Thoracic aorta (tissue), 2 donors: ENCODE measurements around the gene LRP6. TPM values are rescaled to one million over a fixed set of nuclear protein-coding genes. Genes with fewer than 3 reads are reported as not detected.

ENCODE experiments used
- ATAC-seq: fragments of 150-250 bp; one replicate; pipeline ENCODE4 v1.8.0; 2017; ENCODE audit warnings: low read depth; ENCODE audit not compliant: insufficient number of reproducible peaks, low FRiP score
- DNase-seq: peaks from one replicate; pipeline ENCODE4 v3.0.0-alpha.2; 2020; ENCODE audit warnings: low spot score
- H3K27ac ChIP-seq, 2 donors: fragments of 200-600 bp; sonication (generic); 1 replicate in 1 of 2; 2 replicates in 1 of 2; pipeline ENCODE4 v1.5.1; 2016; ENCODE audit warnings: mild to moderate bottlenecking in 2 of 2, moderate library complexity in 2 of 2
- H3K27me3 ChIP-seq: fragments of 200-600 bp; sonication (generic); replicated peaks from 2 replicates; pipeline ENCODE4 v1.6.0; 2016; ENCODE audit warnings: mild to moderate bottlenecking; ENCODE audit not compliant: insufficient read depth
- H3K36me3 ChIP-seq: fragments of 200-600 bp; sonication (generic); one replicate; pipeline ENCODE4 v1.5.1; 2016
- H3K4me1 ChIP-seq, 2 donors: fragments of 200-600 bp; sonication (generic); 1 replicate in 1 of 2; 2 replicates in 1 of 2; pipeline versions ENCODE4 v1.5.1 to v1.6.0; 2016; ENCODE audit warnings: low read depth in 2 of 2, mild to moderate bottlenecking in 1 of 2; ENCODE audit not compliant: control insufficient read depth in 1 of 2
- H3K4me3 ChIP-seq: fragments of 200-600 bp; sonication (generic); 2 replicates; pipeline ENCODE4 v1.5.1; 2016; ENCODE audit warnings: mild to moderate bottlenecking
- H3K9me3 ChIP-seq: fragments of 200-600 bp; sonication (generic); 2 replicates; pipeline ENCODE4 v1.5.1; 2016
- CTCF ChIP-seq: fragments of 200-600 bp; sonication (generic); IDR thresholded peaks from one replicate; pipeline ENCODE4 v1.5.1; 2019; ENCODE audit warnings: antibody characterized with exemption
- total RNA-seq, 2 donors: library from RNA; depleted of rRNA; stranded (reverse); fragments of >200 nt; gene quantifications; one replicate each; pipeline versions ENCODE4 v1.1.0 to v1.2.3, GENCODE V29; 2016

The LRP6 gene
- total RNA-seq, 2 donors from 2014 or later: 39.9 to 41.5 TPM

- peaks cover 0 to 12% of the 10 kb centered on the region in 2 donors for H3K4me1 ChIP-seq
- H3K27me3 ChIP-seq: no peaks in the 10 kb centered on the region
- no peak overlapping the region for H3K4me3 ChIP-seq
- ATAC-seq (no peak), DNase-seq (no peak)
- H3K27ac ChIP-seq: no peak overlapping the region
- TF ChIP-seq CTCF: no peak
- no peaks in the 10 kb centered on the region for H3K36me3 ChIP-seq
- H3K9me3 ChIP-seq: no peaks in the 10 kb centered on the region
These were observed 6.6 kb upstream of the LRP6 start for GRCh38 chr12:12273291-12273957.

- Histone ChIP-seq H3K27ac (no peak overlapping the region), H3K27me3 (no peaks in the 10 kb centered on the region), H3K36me3 (no peaks in the 10 kb centered on the region), H3K4me1 (peaks cover 0 to 13% of the 10 kb centered on the region in 2 donors), H3K4me3 (no peak overlapping the region), H3K9me3 (no peaks in the 10 kb centered on the region)
- ATAC-seq (no peak), DNase-seq (no peak)
- TF ChIP-seq CTCF: no peak
These were observed 6.0 kb upstream of the LRP6 start for GRCh38 chr12:12272869-12273268.

- no peak for DNase-seq
- ATAC-seq: no peak
- Histone ChIP-seq H3K36me3 (no peaks in the 10 kb centered on the region), H3K4me3 (no peak overlapping the region), H3K4me1 (peaks cover 0 to 19% of the 10 kb centered on the region in 2 donors), H3K9me3 (no peaks in the 10 kb centered on the region), H3K27ac (no peak overlapping the region), H3K27me3 (no peaks in the 10 kb centered on the region)
- TF ChIP-seq CTCF: no peak
These were observed 3.4 kb upstream of the LRP6 start for GRCh38 chr12:12270226-12270625.

GRCh38 chr12:12267742-12268200 is 927 bp upstream of the LRP6 start:
- H3K4me1 ChIP-seq: peaks cover 7 to 31% of the 10 kb centered on the region in 2 donors
- no peaks in the 10 kb centered on the region for H3K36me3 ChIP-seq
- DNase-seq: no peak
- peak overlapping the region; percentile 91 for H3K4me3 ChIP-seq
- H3K9me3 ChIP-seq: no peaks in the 10 kb centered on the region
- H3K27ac ChIP-seq: no peak overlapping the region
- no peaks in the 10 kb centered on the region for H3K27me3 ChIP-seq
- no peak for TF ChIP-seq CTCF
- no peak for ATAC-seq

- DNase-seq (no peak), ATAC-seq (peak; percentile 47)
- Histone ChIP-seq H3K27me3 (no peaks in the 10 kb centered on the region), H3K27ac (peak overlapping the region; percentile 98 to 100), H3K4me1 (peaks cover 7 to 25% of the 10 kb centered on the region in 2 donors), H3K36me3 (no peaks in the 10 kb centered on the region), H3K4me3 (peak overlapping the region; percentile 91), H3K9me3 (no peaks in the 10 kb centered on the region)
- TF ChIP-seq CTCF: no peak
These were observed 413 bp downstream of the LRP6 start for GRCh38 chr12:12266389-12266872.
